ENCODE results near the gene RGS8.

- TF ChIP-seq, protein P1, sequence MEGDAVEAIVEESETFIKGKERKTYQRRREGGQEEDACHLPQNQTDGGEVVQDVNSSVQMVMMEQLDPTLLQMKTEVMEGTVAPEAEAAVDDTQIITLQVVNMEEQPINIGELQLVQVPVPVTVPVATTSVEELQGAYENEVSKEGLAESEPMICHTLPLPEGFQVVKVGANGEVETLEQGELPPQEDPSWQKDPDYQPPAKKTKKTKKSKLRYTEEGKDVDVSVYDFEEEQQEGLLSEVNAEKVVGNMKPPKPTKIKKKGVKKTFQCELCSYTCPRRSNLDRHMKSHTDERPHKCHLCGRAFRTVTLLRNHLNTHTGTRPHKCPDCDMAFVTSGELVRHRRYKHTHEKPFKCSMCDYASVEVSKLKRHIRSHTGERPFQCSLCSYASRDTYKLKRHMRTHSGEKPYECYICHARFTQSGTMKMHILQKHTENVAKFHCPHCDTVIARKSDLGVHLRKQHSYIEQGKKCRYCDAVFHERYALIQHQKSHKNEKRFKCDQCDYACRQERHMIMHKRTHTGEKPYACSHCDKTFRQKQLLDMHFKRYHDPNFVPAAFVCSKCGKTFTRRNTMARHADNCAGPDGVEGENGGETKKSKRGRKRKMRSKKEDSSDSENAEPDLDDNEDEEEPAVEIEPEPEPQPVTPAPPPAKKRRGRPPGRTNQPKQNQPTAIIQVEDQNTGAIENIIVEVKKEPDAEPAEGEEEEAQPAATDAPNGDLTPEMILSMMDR (IDR thresholded peaks at IDR 0.05), result no peak
- no peak for TF ChIP-seq POLR2A (IDR thresholded peaks at IDR 0.05)
Observed at GRCh38 chr1:182688436-182689205, 4.2 kb upstream of the RGS8 start.

Measured in heart left ventricle (tissue), 13 donors.